Endometrial microvascular endothelial cells (primary cell): Measurements from ENCODE around the gene SMAD7. TPM values are rescaled to one million over a fixed set of nuclear protein-coding genes. Genes with fewer than 3 reads are reported as not detected.

Source experiments
- in situ Hi-C: cut with HindIII; loops from 2 replicates; pipeline ENCODE4 v1.10.0; 2017; ENCODE audit warnings: low sequenced_read_pairs, low pct_unique_long_range_greater_than_20kb; ENCODE audit errors: inconsistent ontology term
- total RNA-seq: library from RNA; depleted of rRNA; stranded (reverse); fragments of >200 nt; gene quantifications from one replicate; pipeline ENCODE4 v1.2.3, GENCODE V29; 2015; ENCODE audit errors: inconsistent ontology term

The SMAD7 gene
- total RNA-seq, 1 donor from 2014 or later: 6.6 TPM

GRCh38 chr18:48938827-48939204 is 11.9 kb downstream of the SMAD7 start:
- in situ Hi-C loops: no loop called here

- in situ Hi-C loops: no loop called here
Observed at GRCh38 chr18:48937869-48938750, 12.7 kb downstream of the SMAD7 start.

- in situ Hi-C loops: no loop called here
Observed at GRCh38 chr18:48935433-48935774, 15.4 kb downstream of the SMAD7 start.

GRCh38 chr18:48934723-48935432 is 15.9 kb downstream of the SMAD7 start:
- in situ Hi-C loops: no loop called here

GRCh38 chr18:48934415-48934722 is 16.4 kb downstream of the SMAD7 start:
- in situ Hi-C loops: no loop called here

- in situ Hi-C loops: no loop called here
Observed at GRCh38 chr18:48933578-48934414, 17.0 kb downstream of the SMAD7 start.

DNA sequence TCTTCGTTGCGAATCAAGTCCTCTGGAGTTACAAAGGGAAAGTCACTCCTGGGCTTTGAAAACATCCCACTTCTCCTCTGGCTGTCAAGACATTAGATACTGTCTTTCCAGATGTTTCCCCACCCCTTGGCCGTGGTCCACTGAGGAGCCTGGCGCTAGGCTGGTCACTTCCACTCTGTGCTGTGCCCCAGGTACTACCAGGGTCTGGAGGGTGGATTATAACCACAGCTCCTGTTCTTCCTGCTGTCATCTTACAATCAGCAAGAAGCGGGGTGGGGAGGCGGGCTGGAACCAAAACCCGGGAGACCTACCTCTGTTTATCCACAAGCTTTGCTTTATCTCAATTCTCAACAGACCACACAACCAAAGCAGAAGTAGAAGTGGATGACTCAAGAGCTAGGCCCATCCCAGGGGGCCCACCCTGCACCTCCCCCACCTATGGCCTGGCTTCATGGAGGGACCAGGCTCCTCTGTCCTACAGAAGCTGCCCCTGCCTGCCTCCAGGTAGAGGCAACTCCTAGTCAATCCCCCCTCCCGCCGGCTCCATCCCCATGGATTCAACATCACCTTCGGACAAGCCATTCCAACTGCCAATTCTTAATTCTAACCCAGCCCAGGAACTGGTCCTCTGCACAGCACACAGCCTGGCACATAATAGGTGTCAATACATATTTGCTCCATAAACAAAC is 17.8 kb downstream of the SMAD7 start:
- in situ Hi-C loops: no loop called here

- in situ Hi-C loops: no loop called here
Observed at GRCh38 chr18:48932462-48932818, 18.3 kb downstream of the SMAD7 start.

DNA sequence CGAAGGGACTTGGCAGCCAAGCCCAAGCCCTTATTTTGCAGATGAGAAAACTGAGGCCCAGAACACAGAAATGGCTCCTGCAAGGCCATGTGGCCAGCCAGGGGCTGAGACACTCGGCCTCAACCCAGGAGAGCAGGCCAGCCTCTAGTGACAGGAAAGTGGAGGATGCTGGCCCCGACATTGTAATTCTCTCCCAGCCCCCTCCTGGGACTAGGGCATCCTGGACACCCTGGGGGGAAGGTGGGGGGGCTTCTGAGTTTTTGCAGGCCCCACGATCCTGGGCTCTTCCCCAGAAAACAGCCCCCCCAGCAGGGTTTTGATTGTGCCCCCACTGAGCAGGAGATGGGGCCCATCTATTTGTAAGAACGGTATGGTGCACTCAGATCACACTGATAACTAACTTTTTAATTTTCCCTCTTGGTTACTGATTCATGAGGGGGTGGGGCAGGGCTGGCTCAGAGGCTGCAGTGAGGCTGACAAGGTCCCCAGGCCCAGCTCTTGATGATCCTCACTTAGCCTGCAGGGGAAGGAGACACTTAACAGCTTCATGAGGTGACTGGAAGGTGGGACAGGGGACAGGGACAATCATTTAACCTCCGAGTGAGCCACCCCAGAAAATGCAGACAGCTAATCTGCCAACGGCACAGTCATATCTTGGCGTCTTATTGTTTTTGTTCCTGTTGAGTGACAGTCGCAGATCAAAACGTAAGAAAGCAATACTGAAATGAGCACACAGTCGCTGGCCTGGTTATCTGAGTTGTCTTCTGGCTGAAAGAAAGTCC is 18.9 kb downstream of the SMAD7 start:
- in situ Hi-C loops: no loop called here

GRCh38 chr18:48930926-48931325 is 19.8 kb downstream of the SMAD7 start:
- in situ Hi-C loops: no loop called here

- in situ Hi-C loops: no loop called here
Observed at GRCh38 chr18:48929941-48930713, 20.6 kb downstream of the SMAD7 start.

GRCh38 chr18:48929212-48929612 is 21.6 kb downstream of the SMAD7 start:
- in situ Hi-C loops: no loop called here

GRCh38 chr18:48928787-48929186 is 22.0 kb downstream of the SMAD7 start:
- in situ Hi-C loops: no loop called here

DNA sequence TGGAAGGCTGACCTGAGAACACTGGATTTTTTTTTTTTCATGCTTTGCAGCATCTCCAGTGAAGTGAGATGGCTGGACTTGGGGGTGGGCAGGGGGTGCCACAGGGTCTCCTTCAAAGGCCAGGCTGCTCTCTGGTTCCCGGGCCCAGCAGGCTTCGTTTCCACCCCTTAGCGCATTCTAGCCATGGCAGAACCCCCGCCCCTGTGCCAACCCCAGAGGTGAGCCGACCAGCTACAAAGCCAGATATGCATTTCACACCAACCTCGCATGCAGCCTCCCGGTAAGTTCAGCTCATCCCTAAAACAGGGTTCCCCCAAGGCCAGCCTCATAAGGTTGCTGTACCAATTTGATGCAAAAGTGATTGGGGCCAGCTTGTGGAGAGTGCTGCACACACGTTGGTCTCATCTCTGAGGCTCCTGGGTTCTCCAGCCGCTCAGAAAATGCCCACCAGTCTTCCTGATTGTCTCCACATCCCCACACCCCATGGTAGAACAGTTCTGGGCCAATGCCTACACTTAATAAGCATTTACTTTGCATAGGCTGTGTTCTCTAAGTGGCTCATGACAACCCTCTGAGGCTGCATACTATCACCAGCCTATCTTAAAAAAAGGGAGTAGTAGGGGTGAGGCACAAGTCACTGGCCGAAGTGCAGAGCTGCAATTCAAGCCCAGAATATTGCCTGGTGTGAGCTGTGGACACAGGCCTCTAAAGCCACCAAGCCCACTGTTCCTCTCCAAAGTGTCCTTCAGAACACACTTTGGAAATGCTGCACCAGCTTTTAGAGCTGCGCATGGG is 23.3 kb downstream of the SMAD7 start:
- in situ Hi-C loops: no loop called here

GRCh38 chr18:48926420-48926857 is 24.3 kb downstream of the SMAD7 start:
- in situ Hi-C loops: no loop called here

DNA sequence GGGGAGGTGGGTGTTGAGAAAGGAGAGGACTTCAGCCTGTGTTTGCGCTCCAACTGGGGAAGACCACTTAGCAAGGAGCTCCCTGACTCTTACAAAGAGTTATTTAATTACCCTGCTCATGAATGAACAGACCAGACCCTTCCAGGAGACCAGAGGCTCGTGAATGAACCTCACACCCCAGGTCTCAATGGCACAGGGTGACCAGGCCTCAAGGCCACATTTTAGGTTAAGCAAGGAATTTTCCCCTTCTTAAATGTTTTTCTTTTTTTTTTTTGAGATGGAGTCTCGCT is 25.3 kb downstream of the SMAD7 start:
- in situ Hi-C loops: no loop called here
